Epithelial cell of prostate (primary cell): Measurements from ENCODE around the gene ADRA1B.
A peak's percentile ranks its signal among the peaks of the same experiment; 100 is the strongest.
"Not testable (repeated sequence)": the region's sequence is repeated elsewhere in the genome, so short reads cannot be mapped to it uniquely, and the experiment has no call there.

Source experiments
- DNase-seq: peaks from one replicate; pipeline ENCODE4 v3.0.0-alpha.2; 2011; ENCODE audit warnings: low read depth, low spot score
- H3K27ac ChIP-seq: fragments of 450-650 bp; 2 replicates; pipeline ENCODE4 v1.5.1; 2017; ENCODE audit warnings: mild to moderate bottlenecking

The ADRA1B gene

DNA sequence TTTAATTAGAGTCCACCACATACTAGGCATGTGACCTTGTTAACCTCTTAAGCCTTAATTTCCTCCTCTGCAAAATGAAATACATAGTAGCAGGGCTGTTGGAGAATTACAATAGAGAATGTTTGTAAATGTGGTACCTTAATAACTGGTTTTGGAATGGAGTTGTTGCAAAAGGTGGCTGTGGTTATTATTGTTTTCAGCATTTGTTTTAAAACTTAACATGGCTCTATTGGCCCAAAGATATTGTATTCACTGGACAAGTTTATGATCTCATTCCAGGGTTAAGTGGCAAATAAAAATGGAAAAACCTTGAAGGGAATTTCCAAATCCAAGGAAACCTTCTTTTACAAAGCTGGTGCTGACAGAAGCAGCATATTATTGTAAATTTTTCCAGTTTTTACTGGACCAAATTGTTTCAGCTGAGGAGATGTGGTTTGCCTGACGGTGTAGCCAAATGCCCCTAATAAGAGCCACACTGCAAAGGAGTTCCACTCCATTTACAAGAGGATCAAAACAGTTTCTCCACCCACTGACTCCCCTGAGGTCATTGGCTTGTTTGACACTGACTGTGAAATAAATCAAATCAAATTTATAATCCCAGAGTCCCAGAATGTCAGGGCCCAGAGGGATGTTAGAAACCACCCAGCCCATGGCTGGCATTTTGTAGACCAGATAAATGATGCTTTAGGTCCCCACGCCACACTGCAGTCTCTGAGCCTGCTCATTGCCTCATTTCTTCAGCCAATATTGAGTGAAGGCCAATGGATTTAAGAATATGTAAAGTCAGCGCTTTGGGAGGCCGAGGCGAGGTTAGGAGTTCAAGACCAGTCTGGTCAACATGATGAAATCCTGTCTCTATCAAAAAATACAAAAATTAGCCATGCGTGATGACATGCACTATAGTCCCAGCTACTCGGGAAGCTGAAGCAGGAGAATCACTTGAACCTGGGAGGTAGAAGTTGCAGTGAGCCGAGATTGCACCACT, 45.2 kb downstream of the ADRA1B start:
- H3K27ac ChIP-seq: no peak overlapping the region
- DNase-seq: no peak

GRCh38 chr5:159962214-159962613, 45.9 kb downstream of the ADRA1B start:
- DNase-seq: no peak
- no peak overlapping the region for H3K27ac ChIP-seq

- DNase-seq: no peak
Observed at GRCh38 chr5:159963935-159964334, 47.7 kb downstream of the ADRA1B start.

GRCh38 chr5:159965031-159965837, 49.0 kb downstream of the ADRA1B start:
- H3K27ac ChIP-seq: no peak overlapping the region
- no peak for DNase-seq

More at GRCh38 chr5:159963935-159964334, 47.7 kb downstream of the ADRA1B start:
- no peak overlapping the region for H3K27ac ChIP-seq

DNA sequence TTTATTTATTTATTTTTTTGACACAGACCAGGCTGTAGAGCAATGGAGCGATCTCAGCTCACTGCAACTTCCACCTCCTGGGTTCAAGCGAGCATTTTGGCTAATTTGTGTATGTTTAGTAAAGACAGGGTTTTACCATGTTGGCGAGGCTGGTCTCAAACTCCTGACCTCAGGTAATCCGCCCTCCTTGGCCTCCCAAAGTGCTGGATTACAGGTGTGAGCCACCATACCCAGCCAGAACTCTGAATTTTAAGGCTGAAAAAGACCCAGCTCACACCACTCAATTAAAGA, 49.5 kb downstream of the ADRA1B start:
- not testable (repeated sequence) for DNase-seq, H3K27ac ChIP-seq

DNA sequence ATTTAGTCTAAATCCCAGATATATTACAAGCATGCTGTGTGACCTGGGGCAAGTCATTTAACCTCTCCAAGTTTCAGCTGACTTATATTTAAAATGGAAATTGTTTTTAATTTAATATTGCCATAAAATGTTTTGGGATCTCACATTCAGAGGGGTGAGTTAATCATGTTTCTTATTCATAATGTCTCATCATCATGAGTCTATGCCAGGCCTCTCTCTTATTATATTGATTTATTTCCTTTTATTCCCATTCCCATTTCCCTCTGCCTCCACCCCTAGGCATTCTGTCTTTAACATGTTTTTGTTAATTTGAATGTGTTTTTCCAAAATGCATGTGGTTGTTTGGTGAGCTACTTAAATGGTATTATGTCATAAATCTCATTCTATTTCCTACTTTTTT, 53.7 kb downstream of the ADRA1B start:
- no peak for DNase-seq
- H3K27ac ChIP-seq: no peak overlapping the region

DNA sequence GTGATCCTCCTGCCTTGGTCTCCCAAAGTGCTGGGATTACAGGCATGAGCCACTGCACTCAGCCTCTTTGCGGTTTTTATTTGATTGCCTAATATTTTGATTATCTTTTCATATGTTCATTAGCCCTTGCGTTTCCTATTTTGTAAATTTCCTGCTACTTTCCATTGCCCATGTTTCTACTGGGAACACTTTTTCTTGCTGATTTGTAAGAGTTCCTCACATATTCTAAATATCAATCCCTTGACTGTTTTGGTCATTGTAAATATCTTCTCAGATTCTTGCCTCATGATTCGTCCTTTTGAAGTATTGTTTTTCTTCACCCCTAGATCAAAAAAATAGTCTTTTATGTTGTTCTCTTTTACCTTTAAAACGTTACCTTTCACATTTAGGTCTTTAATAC, 54.8 kb downstream of the ADRA1B start:
- H3K27ac ChIP-seq: no peak overlapping the region
- no peak for DNase-seq

DNA sequence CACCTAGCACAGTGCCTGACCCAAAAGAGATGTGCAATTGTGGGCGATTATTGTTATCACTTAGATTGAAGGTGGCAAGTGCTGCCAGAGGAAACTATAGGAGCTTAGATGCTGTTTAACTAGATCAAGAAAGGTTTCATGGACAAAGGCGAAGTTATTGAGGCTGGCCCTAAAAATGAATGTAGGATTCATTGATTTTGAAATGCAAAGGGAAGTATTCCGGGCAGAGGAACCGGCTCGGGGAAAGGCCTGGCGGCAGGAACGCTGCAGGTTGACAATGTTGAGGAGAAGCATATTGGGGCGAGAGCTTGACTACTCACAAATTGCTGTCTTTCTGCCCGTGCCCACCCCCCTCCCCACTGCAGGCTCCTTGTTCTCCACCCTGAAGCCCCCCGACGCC, 55.2 kb downstream of the ADRA1B start:
- no peak for DNase-seq
- H3K27ac ChIP-seq: no peak overlapping the region

- DNase-seq: no peak
- no peak overlapping the region for H3K27ac ChIP-seq
Observed at GRCh38 chr5:159971931-159972461, 55.7 kb downstream of the ADRA1B start.

- DNase-seq: no peak
- no peak overlapping the region for H3K27ac ChIP-seq
Observed at GRCh38 chr5:159972538-159973362, 56.5 kb downstream of the ADRA1B start.

GRCh38 chr5:159975462-159976019, 59.3 kb downstream of the ADRA1B start:
- no peak for DNase-seq

DNA sequence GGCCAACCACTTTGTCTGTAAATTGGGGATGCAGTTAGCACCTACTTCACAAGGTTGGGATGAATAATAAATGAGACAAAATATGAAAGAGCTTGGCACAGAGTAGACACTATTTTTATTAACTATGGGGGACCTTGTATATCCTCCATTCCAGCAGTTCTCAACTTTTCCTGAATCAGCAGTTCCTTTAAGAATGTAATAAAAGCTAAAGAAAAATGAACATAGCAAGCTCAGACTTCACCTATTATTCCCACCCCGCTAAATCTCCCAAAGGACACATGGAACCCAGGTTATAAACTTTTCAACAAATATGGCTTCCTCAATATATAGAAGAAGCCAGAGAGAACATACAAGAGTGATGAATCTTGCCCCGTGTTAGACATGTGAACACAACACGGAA, 60.6 kb downstream of the ADRA1B start:
- DNase-seq: no peak
- no peak overlapping the region for H3K27ac ChIP-seq

More at GRCh38 chr5:159975462-159976019, 59.3 kb downstream of the ADRA1B start:
- H3K27ac ChIP-seq: no peak overlapping the region

GRCh38 chr5:159978358-159978757, 62.1 kb downstream of the ADRA1B start:
- no peak overlapping the region for H3K27ac ChIP-seq
- DNase-seq: no peak

- H3K27ac ChIP-seq: peak overlapping the region; percentile 77
- DNase-seq: peak; percentile 69
Observed at GRCh38 chr5:159982421-159983173, 66.3 kb downstream of the ADRA1B start.

- H3K27ac ChIP-seq: no peak overlapping the region
- no peak for DNase-seq
Observed at GRCh38 chr5:159987031-159987674, 70.9 kb downstream of the ADRA1B start.

DNA sequence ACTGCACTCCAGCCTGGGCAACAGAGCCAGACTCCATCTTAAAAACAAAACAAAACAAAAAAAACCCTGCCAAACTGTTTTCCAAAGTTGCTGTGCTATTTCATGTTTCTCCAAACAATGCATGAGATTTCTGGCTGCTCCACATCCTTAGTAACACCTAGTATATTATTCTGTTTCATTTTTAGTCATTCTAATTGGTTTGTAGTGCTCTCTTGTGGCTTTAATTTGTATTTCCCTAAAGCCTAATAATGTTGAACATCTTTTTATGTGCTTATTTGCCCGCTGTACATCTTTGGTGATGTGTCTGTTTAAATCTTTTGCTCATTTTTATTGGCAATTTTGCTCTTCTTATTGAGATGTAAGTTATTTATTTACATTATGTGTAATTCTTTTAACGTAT, 74.2 kb downstream of the ADRA1B start:
- DNase-seq: no peak
- no peak overlapping the region for H3K27ac ChIP-seq

- no peak overlapping the region for H3K27ac ChIP-seq
- DNase-seq: no peak
Observed at GRCh38 chr5:159992566-159992965, 76.3 kb downstream of the ADRA1B start.

DNA sequence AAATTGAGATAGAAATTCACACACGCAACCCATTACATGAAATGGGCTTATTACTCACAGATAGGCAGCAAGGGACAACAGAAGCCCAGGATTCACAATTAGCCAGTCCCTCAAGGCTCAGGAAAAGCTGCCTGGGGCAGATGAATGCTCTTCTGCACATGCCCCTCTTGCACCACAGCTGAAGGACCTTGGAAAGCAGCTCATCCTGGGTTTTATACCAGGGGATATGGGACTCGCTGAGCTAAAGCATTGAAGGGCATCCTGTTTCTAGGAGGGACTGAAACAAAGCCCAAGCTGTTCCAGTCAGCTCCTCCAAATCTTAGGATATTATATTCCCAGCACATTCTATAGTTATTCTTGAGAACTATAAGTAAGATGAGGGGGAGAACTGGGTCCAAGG, 76.9 kb downstream of the ADRA1B start:
- DNase-seq: no peak
- H3K27ac ChIP-seq: no peak overlapping the region

GRCh38 chr5:159995907-159996306, 79.6 kb downstream of the ADRA1B start:
- no peak for DNase-seq
- no peak overlapping the region for H3K27ac ChIP-seq
